SK-N-MC (cell line): Measurements from ENCODE around the gene PFKFB3.

ENCODE experiments used
- DNase-seq: peaks from one replicate; pipeline ENCODE4 v3.0.0-alpha.2; 2011; ENCODE audit warnings: low read depth, low spot score
- H3K27ac ChIP-seq: fragments of 200-600 bp; sonication (generic); 2 replicates; pipeline ENCODE4 v1.5.1; 2016; ENCODE audit warnings: mixed run types
- H3K36me3 ChIP-seq: fragments of 200-600 bp; sonication (generic); 2 replicates; pipeline ENCODE4 v1.6.1; 2017; ENCODE audit warnings: antibody characterized with exemption, low read length, mixed read lengths; ENCODE audit not compliant: insufficient read depth
- H3K4me3 ChIP-seq: fragments of 200-600 bp; sonication (generic); 2 replicates; pipeline ENCODE4 v1.5.1; 2016
- H3K9ac ChIP-seq: fragments of 200-600 bp; sonication (generic); 2 replicates; pipeline ENCODE4 v1.8.0; 2017; ENCODE audit warnings: mixed run types, mixed read lengths; ENCODE audit not compliant: insufficient read length
- H3K9me3 ChIP-seq: fragments of 200-600 bp; sonication (generic); 2 replicates; pipeline ENCODE4 v1.6.1; 2017; ENCODE audit warnings: low read depth, mild to moderate bottlenecking, antibody characterized with exemption, low read length, moderate library complexity, mixed read lengths
- EZH2 ChIP-seq: fragments of 200-600 bp; sonication (generic); IDR thresholded peaks from one replicate; pipeline ENCODE4 v1.6.1; 2017; ENCODE audit warnings: antibody characterized with exemption
- FOXP2 ChIP-seq: optimal IDR thresholded peaks from 2 replicates; pipeline ENCODE3; 2011; ENCODE audit warnings: mild to moderate bottlenecking, moderate library complexity; ENCODE audit not compliant: insufficient read depth; ENCODE audit errors: extremely low read length, control extremely low read depth
- POLR2AphosphoS5 ChIP-seq: IDR thresholded peaks from 2 replicates; pipeline ENCODE4 v1.6.1; 2012; ENCODE audit warnings: mild to moderate bottlenecking, low read depth, low read length, borderline replicate concordance

The PFKFB3 gene

GRCh38 chr10:6202684-6203330 lies at the start of gene PFKFB3:
TSS of gene PFKFB3 (plus strand) at chr10:6202932. CDS start at chr10:6203261, 329 bp downstream.
- TF ChIP-seq EZH2 = no peak
- peak; percentile 88 for TF ChIP-seq POLR2AphosphoS5
- H3K4me3 ChIP-seq = peak within 1 kb of the TSS; percentile 80
- no peak for DNase-seq
- no peaks in the 10 kb centered on the region for H3K9me3 ChIP-seq
- no peaks in the 10 kb centered on the region for H3K36me3 ChIP-seq
- H3K9ac ChIP-seq = peak within 1 kb of the TSS; percentile 41
- no peak within 1 kb of the TSS for H3K27ac ChIP-seq

DNA sequence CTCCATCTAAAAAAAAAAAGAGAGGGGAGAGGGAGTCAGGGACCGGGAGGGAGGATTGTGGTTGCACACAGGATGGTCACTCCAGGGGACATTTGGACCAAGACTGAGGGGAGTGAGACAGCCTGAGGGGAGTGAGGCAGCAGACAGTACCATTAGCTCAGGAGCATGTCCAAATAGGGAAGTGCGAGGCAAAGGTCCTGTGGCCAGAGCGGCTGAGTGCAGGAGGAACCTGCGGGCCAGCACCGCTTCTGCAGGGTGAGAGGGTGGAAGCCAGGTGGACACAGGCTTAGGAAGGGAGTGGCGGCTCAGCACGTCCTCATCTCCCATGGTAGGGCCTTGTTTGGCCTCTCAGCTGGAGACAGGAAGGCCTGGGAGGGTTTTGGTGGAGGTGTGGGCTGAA lies 48.9 kb upstream of the PFKFB3 start:
- no peak overlapping the region for H3K9ac ChIP-seq
- no peak for DNase-seq
- TF ChIP-seq FOXP2 = no peak
- H3K27ac ChIP-seq = no peak overlapping the region
- H3K36me3 ChIP-seq = no peaks in the 10 kb centered on the region
- H3K9me3 ChIP-seq = no peaks in the 10 kb centered on the region
- no peak overlapping the region for H3K4me3 ChIP-seq

GRCh38 chr10:6154566-6154965 lies 48.2 kb upstream of the PFKFB3 start:
- H3K36me3 ChIP-seq = no peaks in the 10 kb centered on the region
- no peak for DNase-seq
- H3K4me3 ChIP-seq = no peak overlapping the region
- H3K27ac ChIP-seq = no peak overlapping the region
- no peaks in the 10 kb centered on the region for H3K9me3 ChIP-seq
- H3K9ac ChIP-seq = no peak overlapping the region
- no peak for TF ChIP-seq POLR2AphosphoS5
- no peak for TF ChIP-seq FOXP2
- no peak for TF ChIP-seq EZH2

DNA sequence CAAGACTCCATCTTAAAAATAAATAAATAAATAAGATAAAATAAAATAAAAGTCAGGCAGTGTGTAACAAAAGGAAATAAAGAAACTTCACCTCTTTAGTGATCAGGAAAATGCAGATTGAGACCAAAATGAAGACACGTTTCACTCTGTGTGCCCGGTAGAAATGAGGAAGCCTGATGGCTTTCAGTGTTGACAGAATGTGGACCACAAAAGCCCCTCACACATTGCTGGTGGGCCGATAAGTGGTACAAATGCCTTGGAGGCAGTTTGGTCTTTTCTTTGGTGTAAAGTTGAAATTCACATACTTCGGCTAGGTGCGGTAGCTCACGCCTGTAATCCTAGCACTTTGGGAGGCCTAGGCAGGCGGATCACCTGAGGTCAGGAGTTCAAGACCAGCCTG lies 44.5 kb upstream of the PFKFB3 start:
- H3K9me3 ChIP-seq = no peaks in the 10 kb centered on the region
- TF ChIP-seq FOXP2 (no peak), POLR2AphosphoS5 (no peak), EZH2 (no peak)
- no peak overlapping the region for H3K27ac ChIP-seq
- H3K36me3 ChIP-seq = no peaks in the 10 kb centered on the region
- H3K4me3 ChIP-seq = no peak overlapping the region
- no peak overlapping the region for H3K9ac ChIP-seq
- no peak for DNase-seq

DNA sequence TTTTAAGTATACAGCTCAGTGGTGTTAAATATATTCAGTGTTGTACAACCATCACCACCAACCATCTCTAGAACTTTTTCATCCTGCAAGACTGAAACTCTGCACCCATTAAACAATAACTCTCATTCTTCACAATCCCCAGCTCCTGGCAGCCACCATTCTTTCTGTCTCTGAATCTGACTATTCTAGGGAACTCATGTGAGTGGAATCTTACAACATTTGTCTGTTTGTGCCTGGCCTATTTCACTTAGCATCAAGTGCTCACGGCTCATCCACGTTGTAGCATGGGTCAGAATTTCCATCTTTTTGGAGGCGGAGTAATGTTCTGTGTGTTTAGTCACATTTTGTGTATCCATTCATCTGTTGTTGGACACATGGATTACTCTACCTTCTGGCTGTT lies 40.8 kb upstream of the PFKFB3 start:
- H3K4me3 ChIP-seq = no peak overlapping the region
- H3K36me3 ChIP-seq = no peaks in the 10 kb centered on the region; the same call in 1 of the 2 replicates
- H3K27ac ChIP-seq = no peak overlapping the region
- H3K9ac ChIP-seq = no peak overlapping the region
- no peak for TF ChIP-seq EZH2
- TF ChIP-seq FOXP2 = no peak
- TF ChIP-seq POLR2AphosphoS5 = no peak
- no peaks in the 10 kb centered on the region for H3K9me3 ChIP-seq
- no peak for DNase-seq

GRCh38 chr10:6162589-6163356 lies 40.0 kb upstream of the PFKFB3 start:
- H3K4me3 ChIP-seq = peak overlapping the region; percentile 58
- H3K9ac ChIP-seq = no peak overlapping the region

GRCh38 chr10:6163364-6164270 lies 39.1 kb upstream of the PFKFB3 start:
- H3K27ac ChIP-seq = peak overlapping the region; percentile 75
- DNase-seq = no peak
- H3K9me3 ChIP-seq = no peaks in the 10 kb centered on the region
- TF ChIP-seq FOXP2 (no peak), POLR2AphosphoS5 (peak; percentile 75)
- peak overlapping the region; percentile 83 for H3K4me3 ChIP-seq
- peak overlapping the region; percentile 96 for H3K9ac ChIP-seq
- no peaks in the 10 kb centered on the region; the same call in 1 of the 2 replicates for H3K36me3 ChIP-seq

More at GRCh38 chr10:6162589-6163356, 40.0 kb upstream of the PFKFB3 start:
- no peak for TF ChIP-seq POLR2AphosphoS5
- no peak for TF ChIP-seq EZH2
- no peak for TF ChIP-seq FOXP2
- Histone ChIP-seq H3K27ac (no peak overlapping the region), H3K9me3 (no peaks in the 10 kb centered on the region), H3K36me3 (no peaks in the 10 kb centered on the region; the same call in 1 of the 2 replicates)
- DNase-seq = no peak
